Measurements from ENCODE around the gene CLASP1.

DNA sequence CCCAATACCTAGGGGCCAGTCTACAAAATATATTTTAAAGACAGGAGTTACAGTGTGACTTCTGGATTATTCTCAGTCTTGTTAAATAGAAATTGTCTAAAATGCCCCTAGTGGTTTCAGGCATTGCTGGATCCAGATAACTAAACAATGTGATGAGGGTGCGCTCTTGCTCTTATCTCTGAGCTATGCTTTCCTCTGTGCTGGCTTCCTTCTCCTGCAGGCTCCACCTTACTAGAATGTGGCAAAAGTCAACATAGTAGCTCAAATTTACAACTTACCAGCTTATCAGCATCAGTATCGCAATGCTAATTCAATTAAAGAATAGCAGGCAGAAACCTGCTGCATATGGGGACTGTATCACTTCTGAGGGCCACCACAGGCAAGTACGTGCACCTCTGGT, 179.9 kb downstream of the CLASP1 start:
- TF ChIP-seq TCF4 (CRISPR knock-in tag; IDR thresholded peaks at IDR 0.05; ENCODE audit: borderline replicate concordance) (no peak), ZFP3 (CRISPR knock-in tag; IDR thresholded peaks at IDR 0.05) (no peak), TOX (CRISPR knock-in tag; IDR thresholded peaks at IDR 0.05; ENCODE audit: borderline replicate concordance) (no peak), ZNF565 (CRISPR knock-in tag; conservative IDR thresholded peaks at IDR 0.05; ENCODE audit: low read depth) (no peak), ARNTL (CRISPR knock-in tag; IDR thresholded peaks at IDR 0.05; ENCODE audit: borderline replicate concordance, low read depth) (no peak), PPARA (CRISPR knock-in tag; IDR thresholded peaks at IDR 0.05; ENCODE audit: borderline replicate concordance) (no peak), SNAI2 (CRISPR knock-in tag; IDR thresholded peaks at IDR 0.05) (no peak)

Data from SK-N-SH treated with all-trans-retinoic acid at 6 μM for 48 hours (cell line).